Measurements from ENCODE around the gene YJEFN3.

The YJEFN3 gene

DNA sequence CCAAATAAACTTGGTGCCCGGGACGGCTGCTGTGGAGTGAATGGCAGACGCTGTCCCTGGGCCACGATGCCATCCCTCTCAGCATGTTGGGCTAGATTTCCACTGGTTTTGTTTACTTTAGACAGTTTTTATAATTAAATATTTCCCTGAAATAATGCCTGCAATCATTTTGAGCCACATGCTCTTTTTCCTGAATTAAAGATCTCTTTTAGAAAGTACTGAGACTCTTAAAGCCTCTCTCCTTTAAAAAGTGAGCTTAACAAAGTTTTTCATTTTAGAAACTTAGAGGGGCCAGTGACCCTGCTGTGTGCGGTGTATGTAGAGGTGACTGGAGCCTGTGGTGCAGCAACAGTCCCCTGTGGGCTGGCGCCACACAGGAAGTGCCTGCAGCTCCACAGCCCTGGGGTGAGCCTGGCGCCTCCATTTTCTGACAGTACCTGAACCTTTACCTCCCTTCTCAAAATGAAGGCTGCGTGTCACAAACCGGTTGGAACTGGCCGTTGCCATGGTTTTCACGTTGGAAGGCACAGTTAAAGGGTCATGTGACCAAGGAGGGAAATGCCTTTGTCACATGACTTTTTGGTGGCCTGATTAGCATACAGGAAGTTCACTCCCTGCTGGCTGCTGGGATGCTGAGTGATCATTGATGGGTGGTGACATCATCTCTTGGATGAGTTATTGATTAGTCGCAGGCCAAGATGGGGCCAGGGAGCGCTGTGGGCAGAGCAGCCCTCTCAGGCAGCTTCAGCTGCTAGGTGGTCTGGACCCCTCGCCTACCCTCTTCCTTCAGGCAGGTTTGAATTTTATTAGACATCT lies 39.6 kb upstream of the YJEFN3 start:
- no peaks in the 10 kb centered on the region for H3K27me3 ChIP-seq (ENCODE audit: control insufficient read depth in 1 of 2, insufficient read depth in 2 of 2, low read length in 2 of 2)
- H3K9me3 ChIP-seq (ENCODE audit: control insufficient read depth in 2 of 2, low read length in 2 of 2): no peaks in the 10 kb centered on the region
- peak overlapping the region; percentile 31 to 61 for H3K4me3 ChIP-seq (ENCODE audit: low read length in 2 of 2)
- H3K4me1 ChIP-seq (ENCODE audit: control insufficient read depth, insufficient read depth, low read length): peaks cover 27% of the 10 kb centered on the region
- H3K27ac ChIP-seq (ENCODE audit: low read length): peak overlapping the region; percentile 64
- peak overlapping the region in 1 of 2 donors; percentile 55 for H3K9ac ChIP-seq (ENCODE audit: low read length in 2 of 2)
- H3K36me3 ChIP-seq (ENCODE audit: control insufficient read depth in 2 of 2, insufficient read depth in 2 of 2, low read length in 2 of 2): peaks cover 10 to 11% of the 10 kb centered on the region in 2 donors

DNA sequence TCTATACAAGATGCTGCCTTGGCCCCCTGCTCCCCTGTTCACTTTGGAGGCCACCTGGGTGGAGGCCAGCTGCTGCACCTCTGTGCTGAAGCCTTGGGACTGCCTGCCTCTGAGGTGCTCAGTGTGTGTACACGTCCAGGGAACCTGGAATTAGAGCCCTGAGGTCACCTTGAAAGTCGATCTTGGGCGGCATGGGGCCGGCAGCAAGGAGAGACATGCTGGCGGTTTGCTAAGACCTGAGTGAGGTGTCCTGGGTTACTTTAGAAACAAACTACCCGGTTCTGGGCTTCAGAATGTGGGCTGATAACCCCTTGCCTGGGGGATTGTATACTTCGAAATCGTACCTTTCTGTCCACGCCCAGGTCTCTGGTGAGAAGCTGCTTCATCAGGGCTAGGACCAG lies 38.9 kb upstream of the YJEFN3 start:
- no peaks in the 10 kb centered on the region for H3K27me3 ChIP-seq (ENCODE audit: control insufficient read depth in 1 of 2, insufficient read depth in 2 of 2, low read length in 2 of 2)
- peaks cover 26% of the 10 kb centered on the region for H3K4me1 ChIP-seq (ENCODE audit: control insufficient read depth, insufficient read depth, low read length)
- H3K36me3 ChIP-seq (ENCODE audit: control insufficient read depth in 2 of 2, insufficient read depth in 2 of 2, low read length in 2 of 2): peaks cover 15 to 17% of the 10 kb centered on the region in 2 donors
- no peaks in the 10 kb centered on the region for H3K9me3 ChIP-seq (ENCODE audit: control insufficient read depth in 2 of 2, low read length in 2 of 2)
- peak overlapping the region; percentile 23 to 60 for H3K9ac ChIP-seq (ENCODE audit: low read length in 2 of 2)
- peak overlapping the region; percentile 64 for H3K27ac ChIP-seq (ENCODE audit: low read length)
- H3K4me3 ChIP-seq (ENCODE audit: low read length in 2 of 2): peak overlapping the region in 1 of 2 donors; percentile 61

- peak overlapping the region; percentile 64 for H3K27ac ChIP-seq (ENCODE audit: low read length)
- no peaks in the 10 kb centered on the region for H3K9me3 ChIP-seq (ENCODE audit: control insufficient read depth in 2 of 2, low read length in 2 of 2)
- peak overlapping the region in 1 of 2 donors; percentile 61 for H3K4me3 ChIP-seq (ENCODE audit: low read length in 2 of 2)
- H3K36me3 ChIP-seq (ENCODE audit: control insufficient read depth in 2 of 2, insufficient read depth in 2 of 2, low read length in 2 of 2): peaks cover 15 to 19% of the 10 kb centered on the region in 2 donors
- no peaks in the 10 kb centered on the region for H3K27me3 ChIP-seq (ENCODE audit: control insufficient read depth in 1 of 2, insufficient read depth in 2 of 2, low read length in 2 of 2)
- H3K9ac ChIP-seq (ENCODE audit: low read length in 2 of 2): peak overlapping the region; percentile 23 to 60
- peaks cover 25% of the 10 kb centered on the region for H3K4me1 ChIP-seq (ENCODE audit: control insufficient read depth, insufficient read depth, low read length)
These were observed 38.3 kb upstream of the YJEFN3 start for GRCh38 chr19:19490214-19490968.

- Histone ChIP-seq H3K36me3 (ENCODE audit: control insufficient read depth in 2 of 2, insufficient read depth in 2 of 2, low read length in 2 of 2) (peaks cover 23 to 26% of the 10 kb centered on the region in 2 donors), H3K27me3 (ENCODE audit: control insufficient read depth in 1 of 2, insufficient read depth in 2 of 2, low read length in 2 of 2) (no peaks in the 10 kb centered on the region), H3K9ac (ENCODE audit: low read length in 2 of 2) (no peak overlapping the region), H3K27ac (ENCODE audit: low read length) (no peak overlapping the region), H3K4me3 (ENCODE audit: low read length in 2 of 2) (no peak overlapping the region), H3K9me3 (ENCODE audit: control insufficient read depth in 2 of 2, low read length in 2 of 2) (no peaks in the 10 kb centered on the region), H3K4me1 (ENCODE audit: control insufficient read depth, insufficient read depth, low read length) (peaks cover 25% of the 10 kb centered on the region)
These were observed 37.2 kb upstream of the YJEFN3 start for GRCh38 chr19:19491321-19492025.

DNA sequence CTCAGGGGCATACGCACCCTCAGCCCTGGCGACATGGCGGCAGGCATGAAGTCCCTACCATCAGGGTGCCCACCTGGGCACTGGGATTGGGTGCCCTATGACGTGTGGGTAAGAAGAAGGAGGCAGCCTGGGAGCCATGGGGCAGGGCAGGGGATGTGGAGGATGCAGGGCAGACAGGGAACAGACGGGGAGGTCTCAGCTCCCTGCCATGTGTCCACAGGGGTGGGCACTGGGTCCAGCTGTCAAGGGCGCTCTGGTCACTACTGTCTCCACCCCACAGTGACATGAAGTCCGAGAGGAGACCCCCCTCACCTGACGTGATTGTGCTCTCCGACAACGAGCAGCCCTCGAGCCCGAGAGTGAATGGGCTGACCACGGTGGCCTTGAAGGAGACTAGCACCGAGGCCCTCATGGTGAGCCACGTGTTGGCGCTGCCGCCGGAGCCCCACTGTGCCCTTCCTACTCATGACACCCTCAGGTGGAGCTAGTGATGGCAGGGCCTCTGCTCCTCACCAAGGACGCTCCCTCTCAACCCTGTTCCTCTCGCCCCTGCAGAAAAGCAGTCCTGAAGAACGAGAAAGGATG lies 36.6 kb upstream of the YJEFN3 start:
- Histone ChIP-seq H3K36me3 (ENCODE audit: control insufficient read depth in 2 of 2, insufficient read depth in 2 of 2, low read length in 2 of 2) (peaks cover 23 to 29% of the 10 kb centered on the region in 2 donors), H3K4me1 (ENCODE audit: control insufficient read depth, insufficient read depth, low read length) (peaks cover 25% of the 10 kb centered on the region), H3K27ac (ENCODE audit: low read length) (no peak overlapping the region)

GRCh38 chr19:19493841-19494546 lies 34.7 kb upstream of the YJEFN3 start:
- Histone ChIP-seq H3K36me3 (ENCODE audit: control insufficient read depth in 2 of 2, insufficient read depth in 2 of 2, low read length in 2 of 2) (peaks cover 29 to 41% of the 10 kb centered on the region in 2 donors), H3K4me3 (ENCODE audit: low read length in 2 of 2) (no peak overlapping the region), H3K27me3 (ENCODE audit: control insufficient read depth in 1 of 2, insufficient read depth in 2 of 2, low read length in 2 of 2) (no peaks in the 10 kb centered on the region), H3K27ac (ENCODE audit: low read length) (no peak overlapping the region), H3K9me3 (ENCODE audit: control insufficient read depth in 2 of 2, low read length in 2 of 2) (no peaks in the 10 kb centered on the region), H3K9ac (ENCODE audit: low read length in 2 of 2) (no peak overlapping the region), H3K4me1 (ENCODE audit: control insufficient read depth, insufficient read depth, low read length) (peaks cover 13% of the 10 kb centered on the region)

More for the DNA sequence above, 36.6 kb upstream of the YJEFN3 start:
- no peaks in the 10 kb centered on the region for H3K27me3 ChIP-seq (ENCODE audit: control insufficient read depth in 1 of 2, insufficient read depth in 2 of 2, low read length in 2 of 2)
- no peaks in the 10 kb centered on the region for H3K9me3 ChIP-seq (ENCODE audit: control insufficient read depth in 2 of 2, low read length in 2 of 2)
- no peak overlapping the region for H3K9ac ChIP-seq (ENCODE audit: low read length in 2 of 2)
- H3K4me3 ChIP-seq (ENCODE audit: low read length in 2 of 2): no peak overlapping the region

DNA sequence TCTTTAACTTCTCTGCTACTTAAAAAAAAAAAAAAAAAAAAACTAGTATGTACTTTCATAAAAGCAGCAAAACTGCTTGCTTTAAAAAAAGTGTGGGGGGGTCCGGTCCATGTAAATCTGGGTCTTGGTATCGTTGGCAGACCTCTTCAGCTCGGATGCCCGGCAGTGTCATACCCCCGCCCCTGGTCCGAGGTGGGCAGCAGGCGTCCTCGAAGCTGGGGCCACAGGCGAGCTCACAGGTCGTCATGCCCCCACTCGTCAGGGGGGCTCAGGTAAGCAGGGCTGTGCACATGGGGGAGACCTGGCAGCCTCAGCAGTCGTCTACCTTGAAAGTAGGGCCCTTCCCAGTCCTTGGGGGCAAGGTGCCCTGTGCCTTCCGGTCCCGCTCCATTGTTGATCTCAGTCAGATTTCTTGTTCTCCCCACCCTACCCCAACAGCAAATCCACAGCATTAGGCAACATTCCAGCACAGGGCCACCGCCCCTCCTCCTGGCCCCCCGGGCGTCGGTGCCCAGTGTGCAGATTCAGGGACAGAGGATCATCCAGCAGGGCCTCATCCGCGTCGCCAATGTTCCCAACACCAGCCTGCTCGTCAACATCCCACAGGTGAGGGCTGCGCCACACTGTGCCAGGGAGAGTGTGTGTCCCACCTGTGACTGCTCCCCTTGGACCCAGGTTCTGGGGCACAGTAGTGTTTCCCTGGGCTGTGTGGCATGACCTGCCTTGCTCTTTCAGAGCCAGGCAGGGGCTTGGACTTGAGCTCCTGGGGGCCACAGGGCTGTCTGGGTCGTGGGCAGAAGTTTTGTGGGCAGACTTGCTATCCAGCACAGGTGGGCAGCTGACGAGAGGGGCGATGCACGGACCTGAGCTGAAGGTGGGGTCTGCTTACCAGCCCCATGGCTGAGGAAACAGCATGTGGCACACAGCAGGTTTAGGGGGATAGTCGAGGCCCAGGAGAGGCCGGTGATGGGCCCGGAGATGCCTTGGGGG lies 32.8 kb upstream of the YJEFN3 start:
- no peak overlapping the region for H3K27ac ChIP-seq (ENCODE audit: low read length)
- no peak overlapping the region for H3K9ac ChIP-seq (ENCODE audit: low read length in 2 of 2)
- H3K4me3 ChIP-seq (ENCODE audit: low read length in 2 of 2): no peak overlapping the region
- no peaks in the 10 kb centered on the region for H3K4me1 ChIP-seq (ENCODE audit: control insufficient read depth, insufficient read depth, low read length)
- peaks cover 39 to 56% of the 10 kb centered on the region in 2 donors for H3K36me3 ChIP-seq (ENCODE audit: control insufficient read depth in 2 of 2, insufficient read depth in 2 of 2, low read length in 2 of 2)
- no peaks in the 10 kb centered on the region for H3K9me3 ChIP-seq (ENCODE audit: control insufficient read depth in 2 of 2, low read length in 2 of 2)
- no peaks in the 10 kb centered on the region for H3K27me3 ChIP-seq (ENCODE audit: control insufficient read depth in 1 of 2, insufficient read depth in 2 of 2, low read length in 2 of 2)

DNA sequence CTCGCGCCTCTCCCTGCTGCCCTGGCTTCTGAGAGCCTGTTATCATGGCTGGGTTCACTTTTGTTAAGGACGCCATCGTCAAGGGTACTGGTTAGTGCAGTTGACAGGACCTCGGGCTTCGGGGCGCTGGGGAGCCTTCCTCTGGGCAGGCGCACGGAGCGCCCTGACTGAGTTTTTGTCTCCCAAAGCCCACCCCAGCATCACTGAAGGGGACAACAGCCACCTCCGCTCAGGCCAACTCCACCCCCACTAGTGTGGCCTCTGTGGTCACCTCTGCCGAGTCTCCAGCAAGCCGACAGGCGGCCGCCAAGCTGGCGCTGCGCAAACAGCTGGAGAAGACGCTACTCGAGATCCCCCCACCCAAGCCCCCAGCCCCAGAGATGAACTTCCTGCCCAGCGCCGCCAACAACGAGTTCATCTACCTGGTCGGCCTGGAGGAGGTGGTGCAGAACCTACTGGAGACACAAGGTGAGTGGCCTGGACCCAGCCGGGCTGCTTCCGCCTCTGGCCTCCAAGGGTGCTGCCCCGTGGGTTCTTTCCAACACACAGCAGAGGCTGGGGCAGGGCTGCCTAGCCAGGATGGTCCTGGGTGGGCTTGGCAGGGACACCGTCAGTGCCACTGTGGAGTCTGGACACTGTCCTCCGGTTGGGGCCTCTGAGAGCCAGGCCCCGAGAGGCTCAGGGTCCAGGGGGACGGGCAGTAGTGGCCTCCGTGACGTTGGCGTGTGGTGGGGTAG lies 30.3 kb upstream of the YJEFN3 start:
- no peak overlapping the region for H3K4me3 ChIP-seq (ENCODE audit: low read length in 2 of 2)
- H3K9ac ChIP-seq (ENCODE audit: low read length in 2 of 2): no peak overlapping the region
- no peaks in the 10 kb centered on the region for H3K9me3 ChIP-seq (ENCODE audit: control insufficient read depth in 2 of 2, low read length in 2 of 2)
- H3K27ac ChIP-seq (ENCODE audit: low read length): no peak overlapping the region
- peaks cover 44 to 61% of the 10 kb centered on the region in 2 donors for H3K36me3 ChIP-seq (ENCODE audit: control insufficient read depth in 2 of 2, insufficient read depth in 2 of 2, low read length in 2 of 2)
- no peaks in the 10 kb centered on the region for H3K27me3 ChIP-seq (ENCODE audit: control insufficient read depth in 1 of 2, insufficient read depth in 2 of 2, low read length in 2 of 2)
- H3K4me1 ChIP-seq (ENCODE audit: control insufficient read depth, insufficient read depth, low read length): peaks cover 5% of the 10 kb centered on the region

All from stomach smooth muscle (tissue), 2 donors.